PC-3 (cell line): Measurements from ENCODE around the gene SDCBP2. TPM values are rescaled to one million over a fixed set of nuclear protein-coding genes. Genes with fewer than 3 reads are reported as not detected.

ENCODE experiments used
- ATAC-seq: fragments of 200-7000 bp; cut with Tn5 transposase; 2 replicates; pipeline ENCODE4 v1.9.1; 2020; ENCODE audit warnings: mild to moderate bottlenecking, moderate library complexity
- BruUV-seq: library from RNA; stranded (reverse); fragments of 400-500 nt; replicated peaks from 2 replicates; lab custom pipeline; 2021; lab: Mats Ljungman, UMichigan
- CTCF ChIA-PET: fragments of 300-600 bp; sonication (Branson Sonifier 250); formaldehyde crosslinking; loops from one replicate; lab custom pipeline; 2022; ENCODE audit warnings: antibody characterized with exemption; lab: Charles Lee
- POLR2A ChIA-PET: fragments of 300-600 bp; sonication (Branson Sonifier 250); formaldehyde crosslinking; loops from one replicate; lab custom pipeline; 2022; ENCODE audit warnings: antibody characterized with exemption; ENCODE audit not compliant: unreplicated experiment; lab: Charles Lee
- DNase-seq: peaks from one replicate; pipeline ENCODE4 v3.0.0-alpha.2; 2015
- H2AFZ ChIP-seq: fragments of 300-600 bp; sonication (generic); 2 replicates; pipeline ENCODE4 v1.6.0; 2016; ENCODE audit warnings: antibody characterized with exemption, low read length
- H3F3A ChIP-seq: fragments of 300-600 bp; sonication (generic); one replicate; pipeline ENCODE4 v1.6.0; 2017; ENCODE audit warnings: antibody characterized with exemption, low read length, control low read depth, mild to moderate bottlenecking; ENCODE audit not compliant: unreplicated experiment
- H3K27ac ChIP-seq: fragments of 300-600 bp; sonication (generic); 2 replicates; pipeline ENCODE4 v1.5.1; 2016; ENCODE audit warnings: mild to moderate bottlenecking, low read length
- H3K27me3 ChIP-seq: fragments of 300-600 bp; sonication (generic); 2 replicates; pipeline ENCODE4 v1.6.1; 2016; ENCODE audit warnings: low read length, mixed read lengths
- H3K36me3 ChIP-seq: fragments of 300-600 bp; sonication (generic); 2 replicates; pipeline ENCODE4 v1.6.1; 2016; ENCODE audit warnings: low read depth, mixed run types, low read length, mixed read lengths
- H3K4me1 ChIP-seq: fragments of 300-600 bp; sonication (generic); 2 replicates; pipeline ENCODE4 v1.5.1; 2016; ENCODE audit warnings: low read length; ENCODE audit not compliant: insufficient read depth
- H3K4me2 ChIP-seq: fragments of 300-600 bp; sonication (generic); 2 replicates; pipeline ENCODE4 v1.6.0; 2016; ENCODE audit warnings: low read length
- H3K4me3 ChIP-seq: fragments of 300-600 bp; sonication (generic); 2 replicates; pipeline ENCODE4 v1.5.1; 2016; ENCODE audit warnings: mild to moderate bottlenecking, low read length, mixed read lengths
- H3K79me2 ChIP-seq: fragments of 300-600 bp; sonication (generic); 2 replicates; pipeline ENCODE4 v1.6.1; 2017; ENCODE audit warnings: low read length, mixed read lengths
- H3K9ac ChIP-seq: fragments of 300-600 bp; sonication (generic); 2 replicates; pipeline ENCODE4 v1.6.0; 2016; ENCODE audit warnings: mild to moderate bottlenecking, low read length
- H3K9me2 ChIP-seq: fragments of 300-600 bp; sonication (generic); replicated peaks from 2 replicates; pipeline ENCODE4 v1.6.1; 2016; ENCODE audit warnings: mixed run types, low read length, mixed read lengths
- H3K9me3 ChIP-seq: fragments of 300-600 bp; sonication (generic); 2 replicates; pipeline ENCODE4 v1.6.1; 2016; ENCODE audit warnings: low read length, mixed read lengths
- H4K20me1 ChIP-seq: fragments of 300-600 bp; sonication (generic); 2 replicates; pipeline ENCODE4 v1.6.1; 2016; ENCODE audit warnings: low read length, mixed read lengths
- EZH2 ChIP-seq: fragments of 300-600 bp; sonication (generic); IDR thresholded peaks from one replicate; pipeline ENCODE4 v1.6.1; 2017; ENCODE audit warnings: antibody characterized with exemption, mild to moderate bottlenecking, low read length; ENCODE audit not compliant: unreplicated experiment
- EZH2phosphoT487 ChIP-seq: fragments of 300-600 bp; sonication (generic); IDR thresholded peaks from 2 replicates; pipeline ENCODE4 v1.6.1; 2018; ENCODE audit warnings: mild to moderate bottlenecking, antibody characterized with exemption, low read length, borderline replicate concordance
- intact Hi-C: fragments of 100-400 bp; cut with micrococcal nuclease; formaldehyde crosslinking; loops from 2 replicates; pipeline ENCODE4 v1.9.0; 2023
- total RNA-seq: library from RNA; depleted of rRNA; stranded (reverse); fragments of >200 nt; gene quantifications from 2 replicates; pipeline ENCODE4 v1.2.3, GENCODE V29; 2014
- TF ChIP-seq, protein P1 (sequence below): fragments of 300-600 bp; sonication (generic); conservative IDR thresholded peaks from 2 replicates; pipeline ENCODE4 v1.5.1; 2017; ENCODE audit warnings: antibody characterized with exemption, low read depth, mild to moderate bottlenecking, low read length

SDCBP2 gene
- total RNA-seq, 1 experiment from 2014 or later, result 14.4 TPM

DNA sequence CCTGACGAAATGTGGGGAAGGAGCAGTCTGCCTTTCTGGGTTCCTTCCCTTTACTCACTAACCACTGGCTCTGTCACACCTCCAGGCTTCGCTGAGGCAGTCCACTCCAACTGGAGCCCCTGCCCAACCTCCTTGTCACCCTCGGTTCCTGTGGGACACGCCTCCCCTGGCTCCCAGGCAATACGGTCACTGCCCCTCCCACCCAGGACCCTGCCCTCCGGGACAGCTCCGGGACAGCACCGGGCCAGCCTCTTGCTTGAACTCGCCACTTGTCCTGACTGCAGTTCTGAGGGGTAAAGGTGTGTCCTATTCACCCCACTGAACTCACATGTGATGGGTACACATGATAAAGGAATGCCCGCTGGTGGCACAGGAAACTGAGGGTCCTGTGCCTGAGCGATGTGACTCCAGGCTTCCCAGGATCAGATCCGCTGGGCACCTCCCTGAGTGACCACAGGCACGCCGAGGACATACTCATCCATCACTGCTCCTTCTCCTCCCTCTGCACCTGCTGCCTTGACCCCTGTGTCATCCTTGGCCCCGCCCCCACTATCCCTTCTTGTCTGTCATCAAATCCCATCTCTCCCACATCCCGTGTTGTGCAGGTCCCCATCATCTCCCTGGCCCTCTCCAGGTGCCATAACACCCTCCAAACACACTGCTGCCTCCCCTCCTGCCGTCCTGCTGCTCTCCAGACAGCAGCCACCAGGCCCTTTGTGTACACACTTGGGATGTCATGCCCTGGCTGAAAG, 7.9 kb downstream of the SDCBP2 start:
- H3K9ac ChIP-seq, result no peak overlapping the region

DNA sequence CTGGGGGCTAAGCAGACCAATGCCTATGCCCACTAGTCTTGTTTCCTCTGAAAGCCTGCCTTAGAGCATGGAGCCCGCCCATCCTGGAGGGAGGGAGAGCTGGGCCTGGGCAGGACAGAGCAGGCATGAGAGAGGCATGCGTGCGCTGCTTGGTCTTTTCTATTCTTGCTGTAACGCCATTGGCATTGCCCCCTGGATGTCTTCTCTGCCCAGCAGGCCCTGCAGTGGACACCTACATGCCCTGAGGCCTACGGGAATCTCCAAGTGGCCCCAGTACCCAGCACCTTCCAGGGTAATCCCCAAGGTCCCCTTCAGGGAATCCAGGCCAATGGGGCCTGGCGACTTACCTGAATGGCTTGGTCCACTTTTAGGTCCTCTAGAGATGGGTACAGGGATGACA, 8.9 kb downstream of the SDCBP2 start:
- no peak overlapping the region for H3K9ac ChIP-seq
- no peak for ATAC-seq
- POLR2A ChIA-PET, result no interaction called here
- BruUV-seq, result no TSS peak
- no peaks in the 10 kb centered on the region for H4K20me1 ChIP-seq
- intact Hi-C loops, result no loop called here
- H3K9me3 ChIP-seq, result no peaks in the 10 kb centered on the region
- H3K27me3 ChIP-seq, result no peaks in the 10 kb centered on the region
- H3K4me3 ChIP-seq, result no peak overlapping the region
- no peaks in the 10 kb centered on the region for H3K36me3 ChIP-seq
- no peaks in the 10 kb centered on the region for H3K9me2 ChIP-seq
- CTCF ChIA-PET, result interaction anchor here (1.2 kb wide), 1 partner anchor 118 kb away, joined by 3 read pairs; no protein-coding TSS in a partner anchor
- H2AFZ ChIP-seq, result no peak overlapping the region
- H3K27ac ChIP-seq, result no peak overlapping the region
- H3K4me1 ChIP-seq, result peaks cover 25% of the 10 kb centered on the region
- H3K4me2 ChIP-seq, result no peak overlapping the region
- H3K79me2 ChIP-seq, result no peaks in the 10 kb centered on the region
- DNase-seq, result no peak
- H3F3A ChIP-seq, result no peaks in the 10 kb centered on the region
- no peak for TF ChIP-seq EZH2phosphoT487
- TF ChIP-seq, protein P1, sequence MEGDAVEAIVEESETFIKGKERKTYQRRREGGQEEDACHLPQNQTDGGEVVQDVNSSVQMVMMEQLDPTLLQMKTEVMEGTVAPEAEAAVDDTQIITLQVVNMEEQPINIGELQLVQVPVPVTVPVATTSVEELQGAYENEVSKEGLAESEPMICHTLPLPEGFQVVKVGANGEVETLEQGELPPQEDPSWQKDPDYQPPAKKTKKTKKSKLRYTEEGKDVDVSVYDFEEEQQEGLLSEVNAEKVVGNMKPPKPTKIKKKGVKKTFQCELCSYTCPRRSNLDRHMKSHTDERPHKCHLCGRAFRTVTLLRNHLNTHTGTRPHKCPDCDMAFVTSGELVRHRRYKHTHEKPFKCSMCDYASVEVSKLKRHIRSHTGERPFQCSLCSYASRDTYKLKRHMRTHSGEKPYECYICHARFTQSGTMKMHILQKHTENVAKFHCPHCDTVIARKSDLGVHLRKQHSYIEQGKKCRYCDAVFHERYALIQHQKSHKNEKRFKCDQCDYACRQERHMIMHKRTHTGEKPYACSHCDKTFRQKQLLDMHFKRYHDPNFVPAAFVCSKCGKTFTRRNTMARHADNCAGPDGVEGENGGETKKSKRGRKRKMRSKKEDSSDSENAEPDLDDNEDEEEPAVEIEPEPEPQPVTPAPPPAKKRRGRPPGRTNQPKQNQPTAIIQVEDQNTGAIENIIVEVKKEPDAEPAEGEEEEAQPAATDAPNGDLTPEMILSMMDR, result no peak

More for the DNA sequence above, 7.9 kb downstream of the SDCBP2 start:
- Histone ChIP-seq H3K9me2 (no peaks in the 10 kb centered on the region), H3K27me3 (no peaks in the 10 kb centered on the region), H3K9me3 (no peaks in the 10 kb centered on the region), H3K79me2 (peaks cover 8% of the 10 kb centered on the region), H3K4me2 (no peak overlapping the region), H2AFZ (no peak overlapping the region), H4K20me1 (no peaks in the 10 kb centered on the region), H3K4me1 (peaks cover 28% of the 10 kb centered on the region), H3F3A (no peaks in the 10 kb centered on the region), H3K27ac (no peak overlapping the region), H3K4me3 (no peak overlapping the region), H3K36me3 (no peaks in the 10 kb centered on the region)
- no peak for DNase-seq
- TF ChIP-seq EZH2phosphoT487, result no peak
- TF ChIP-seq, protein P1, result no peak
- TF ChIP-seq EZH2, result no peak
- no peak for ATAC-seq
- CTCF ChIA-PET, result no interaction called here
- no TSS peak for BruUV-seq
- intact Hi-C loops, result no loop called here
- POLR2A ChIA-PET, result no interaction called here

DNA sequence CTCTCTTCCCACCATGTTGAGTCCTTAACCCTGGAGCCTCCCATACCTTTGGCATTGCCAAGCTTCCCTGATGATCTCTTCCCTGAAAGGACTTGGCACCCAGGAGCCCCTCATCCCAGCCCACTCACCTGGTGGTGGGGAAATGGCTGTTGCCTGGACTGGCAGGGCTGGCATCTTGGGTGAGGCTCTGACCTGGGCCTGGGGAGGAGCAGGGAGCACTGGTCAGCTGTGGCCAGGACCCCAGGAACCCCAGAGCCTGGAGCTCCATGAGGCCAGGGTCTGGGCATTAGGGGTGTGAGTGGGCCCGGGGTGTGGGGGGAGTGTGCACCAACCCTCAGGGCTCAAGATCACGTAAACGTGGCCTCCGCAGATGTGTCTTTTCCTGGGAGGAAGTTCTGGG, 9.5 kb downstream of the SDCBP2 start:
- H3K4me2 ChIP-seq, result no peak overlapping the region
- peaks cover 19% of the 10 kb centered on the region for H3K4me1 ChIP-seq
- no peaks in the 10 kb centered on the region for H3K9me2 ChIP-seq
- ChIA-PET POLR2A (no interaction called here), CTCF (interaction anchor here (0.5 to 1.2 kb wide), 2 partner anchors 118 to 445 kb away, joined by 3 read pairs; no protein-coding TSS in a partner anchor)
- H3K79me2 ChIP-seq, result no peaks in the 10 kb centered on the region
- ATAC-seq, result no peak
- intact Hi-C loops, result no loop called here
- no peaks in the 10 kb centered on the region for H4K20me1 ChIP-seq
- no peak overlapping the region for H2AFZ ChIP-seq
- no peak for DNase-seq
- no TSS peak for BruUV-seq
- H3F3A ChIP-seq, result no peaks in the 10 kb centered on the region
- no peak overlapping the region for H3K4me3 ChIP-seq
- H3K27me3 ChIP-seq, result no peaks in the 10 kb centered on the region
- H3K27ac ChIP-seq, result no peak overlapping the region
- H3K9ac ChIP-seq, result no peak overlapping the region
- no peaks in the 10 kb centered on the region for H3K9me3 ChIP-seq
- TF ChIP-seq, protein P1, result no peak
- TF ChIP-seq EZH2phosphoT487, result no peak
- TF ChIP-seq EZH2, result no peak
- H3K36me3 ChIP-seq, result no peaks in the 10 kb centered on the region
